Lower leg skin (tissue), 4 donors: ENCODE results near the gene IL18RAP. TPM values are rescaled to one million over a fixed set of nuclear protein-coding genes. Genes with fewer than 3 reads are reported as not detected.

Experiments
- DNase-seq, 2 donors: peaks; one replicate each; pipeline ENCODE4 v3.0.0-alpha.2; 2019; ENCODE audit warnings: low spot score in 2 of 2
- H3K4me3 ChIP-seq: fragments of 200-600 bp; sonication (generic); 2 replicates; pipeline ENCODE4 v1.5.1; 2017; ENCODE audit warnings: mild to moderate bottlenecking, low read depth; ENCODE audit not compliant: poor library complexity, severe bottlenecking
- CTCF ChIP-seq, 3 donors: fragments of 450-650 bp; IDR thresholded peaks; one replicate each; pipeline ENCODE4 v1.5.1; 2016; ENCODE audit warnings: antibody characterized with exemption in 3 of 3, mild to moderate bottlenecking in 3 of 3, moderate library complexity in 2 of 3
- POLR2A ChIP-seq, 2 donors: fragments of 450-650 bp; IDR thresholded peaks; one replicate each; pipeline ENCODE4 v1.6.1; 2016 to 2017; ENCODE audit warnings: antibody characterized with exemption in 2 of 2, mild to moderate bottlenecking in 1 of 2, moderate library complexity in 1 of 2
- WGBS, 2 donors: methylation state at CpG; one replicate each; pipeline ENCODE4 v1.1.5; 2018; 5-methylcytosine and 5-hydroxymethylcytosine counted together
- intact Hi-C: fragments of 100-400 bp; cut with DNase I; formaldehyde crosslinking; loops from one replicate; pipeline ENCODE4 v1.15.0; 2023; ENCODE audit warnings: low total_unique reads
- total RNA-seq, 4 donors: library from RNA; depleted of rRNA; stranded (reverse); fragments of >200 nt; gene quantifications; one replicate each; pipeline ENCODE4 v1.1.0, GENCODE V29; 2016

Gene IL18RAP
- total RNA-seq, 4 donors from 2014 or later: 0.21 to 0.39 (median 0.23) TPM; not detected in 1

- DNase-seq: no peak
- no peak overlapping the region for H3K4me3 ChIP-seq
- TF ChIP-seq POLR2A (IDR thresholded peaks at IDR 0.05) (no peak), CTCF (IDR thresholded peaks at IDR 0.05) (no peak)
- intact Hi-C loops: loop anchor here (5.0 kb wide), 1 partner anchor 143 kb away; the partner anchor contains the start of gene SLC9A2
Observed at GRCh38 chr2:102474785-102475184, 51.8 kb downstream of the IL18RAP start.

GRCh38 chr2:102478686-102479470, 55.9 kb downstream of the IL18RAP start:
- H3K4me3 ChIP-seq: no peak overlapping the region
- no peak for TF ChIP-seq CTCF (IDR thresholded peaks at IDR 0.05)
- TF ChIP-seq POLR2A (IDR thresholded peaks at IDR 0.05): no peak
- no peak for DNase-seq
- 88 to 89% methylated on average over 36 of the region's 36 CpGs for whole genome bisulfite sequencing, 2 donors
- intact Hi-C loops: no loop called here

- 78 to 80% methylated on average over 11 of the region's 11 CpGs for WGBS, 2 donors
- intact Hi-C loops: no loop called here
- H3K4me3 ChIP-seq: no peak overlapping the region
- no peak for DNase-seq
- no peak for TF ChIP-seq CTCF (IDR thresholded peaks at IDR 0.05)
- TF ChIP-seq POLR2A (IDR thresholded peaks at IDR 0.05): no peak
Observed at GRCh38 chr2:102480285-102481195, 57.6 kb downstream of the IL18RAP start.

GRCh38 chr2:102481931-102482330, 59.0 kb downstream of the IL18RAP start:
- TF ChIP-seq CTCF (IDR thresholded peaks at IDR 0.05): no peak
- no peak for TF ChIP-seq POLR2A (IDR thresholded peaks at IDR 0.05)
- intact Hi-C loops: no loop called here
- no peak overlapping the region for H3K4me3 ChIP-seq
- DNase-seq: no peak
- WGBS, 2 donors: 57 to 58% methylated on average over 7 of the region's 7 CpGs

- DNase-seq: no peak
- intact Hi-C loops: no loop called here
- no peak overlapping the region for H3K4me3 ChIP-seq
- 78 to 88% methylated on average over 6 of the region's 6 CpGs for WGBS, 2 donors
- TF ChIP-seq CTCF (IDR thresholded peaks at IDR 0.05): no peak
- TF ChIP-seq POLR2A (IDR thresholded peaks at IDR 0.05): no peak
Observed at GRCh38 chr2:102483086-102483485, 60.1 kb downstream of the IL18RAP start.
